ENCODE measurements around the gene RAD21L1.

DNA sequence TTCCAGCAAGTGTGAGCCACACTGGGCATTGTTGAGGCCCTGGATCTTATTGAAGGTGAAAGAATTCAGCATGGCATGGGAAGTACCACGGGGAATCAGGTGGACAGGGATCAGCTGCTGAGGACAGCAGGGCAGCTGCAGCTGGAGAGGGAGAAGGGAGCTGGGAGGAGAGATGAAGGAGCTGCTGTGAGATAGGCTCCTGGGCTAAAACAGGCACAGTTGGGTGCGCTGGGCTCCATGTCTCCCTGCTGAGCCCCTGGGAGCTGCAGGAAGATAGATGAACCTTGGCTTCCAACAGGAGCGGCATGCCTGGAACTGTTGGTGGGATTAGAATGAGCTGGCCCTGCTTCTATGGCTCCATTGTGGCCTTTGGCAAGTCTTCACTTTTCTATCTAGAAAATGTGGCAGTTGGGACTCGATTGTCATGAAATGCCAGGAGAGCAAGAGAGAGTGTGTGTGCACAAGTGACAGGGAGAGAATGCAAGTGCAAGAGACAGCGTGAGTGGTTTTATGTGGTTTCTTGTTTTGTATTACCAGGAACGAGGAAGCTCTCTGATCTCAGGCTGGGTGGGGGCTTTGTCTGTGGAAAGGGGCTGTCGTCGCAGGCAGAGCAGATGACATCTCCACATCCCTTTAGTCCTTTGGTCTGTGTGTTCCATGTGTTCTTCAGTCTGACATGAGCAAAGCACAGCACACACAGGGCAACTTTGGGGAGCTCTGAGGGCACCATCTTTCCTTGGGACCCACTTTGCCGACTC lies 60.6 kb downstream of the RAD21L1 start:
- TF ChIP-seq, protein P1, sequence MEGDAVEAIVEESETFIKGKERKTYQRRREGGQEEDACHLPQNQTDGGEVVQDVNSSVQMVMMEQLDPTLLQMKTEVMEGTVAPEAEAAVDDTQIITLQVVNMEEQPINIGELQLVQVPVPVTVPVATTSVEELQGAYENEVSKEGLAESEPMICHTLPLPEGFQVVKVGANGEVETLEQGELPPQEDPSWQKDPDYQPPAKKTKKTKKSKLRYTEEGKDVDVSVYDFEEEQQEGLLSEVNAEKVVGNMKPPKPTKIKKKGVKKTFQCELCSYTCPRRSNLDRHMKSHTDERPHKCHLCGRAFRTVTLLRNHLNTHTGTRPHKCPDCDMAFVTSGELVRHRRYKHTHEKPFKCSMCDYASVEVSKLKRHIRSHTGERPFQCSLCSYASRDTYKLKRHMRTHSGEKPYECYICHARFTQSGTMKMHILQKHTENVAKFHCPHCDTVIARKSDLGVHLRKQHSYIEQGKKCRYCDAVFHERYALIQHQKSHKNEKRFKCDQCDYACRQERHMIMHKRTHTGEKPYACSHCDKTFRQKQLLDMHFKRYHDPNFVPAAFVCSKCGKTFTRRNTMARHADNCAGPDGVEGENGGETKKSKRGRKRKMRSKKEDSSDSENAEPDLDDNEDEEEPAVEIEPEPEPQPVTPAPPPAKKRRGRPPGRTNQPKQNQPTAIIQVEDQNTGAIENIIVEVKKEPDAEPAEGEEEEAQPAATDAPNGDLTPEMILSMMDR (IDR thresholded peaks at IDR 0.05 in 8 of 11, conservative IDR thresholded peaks at IDR 0.05 in 3 of 11), result no peak
- no peak for TF ChIP-seq POLR2A (IDR thresholded peaks at IDR 0.05)

All from spleen (tissue), 7 donors.